HepG2 (cell line): Measurements from ENCODE around the gene ADCYAP1R1. TPM values are rescaled to one million over a fixed set of nuclear protein-coding genes. Genes with fewer than 3 reads are reported as not detected.

Source experiments
- ATAC-seq: fragments of 200-7000 bp; cut with Tn5 transposase; 3 replicates; pipeline ENCODE4 v1.9.1; 2020; ENCODE audit warnings: mild to moderate bottlenecking, moderate library complexity
- BruUV-seq: library from RNA; stranded (reverse); fragments of 400-500 nt; replicated peaks from 2 replicates; lab custom pipeline; 2021; lab: Mats Ljungman, UMichigan
- CTCF ChIA-PET: fragments of 300-600 bp; formaldehyde crosslinking; extraction: SDS; loops from one replicate; lab custom pipeline; 2021; ENCODE audit warnings: low total read pairs, inconsistent platforms, low intra/inter-chr PET ratio; lab: Yijun Ruan, JAX
- POLR2A ChIA-PET: fragments of 350-600 bp; sonication (Branson Sonifier 250); formaldehyde crosslinking; loops from one replicate; lab custom pipeline; 2020; ENCODE audit warnings: antibody characterized with exemption, inconsistent platforms; lab: Yijun Ruan, JAX
- DNase-seq: peaks from one replicate; pipeline ENCODE4 v3.0.0-alpha.2; 2015; ENCODE audit warnings: low spot score
- FAIRE-seq: peaks from 3 replicates; lab custom pipeline; 2011; peaks lifted over from hg19 to GRCh38; lab: Jason Lieb, UNC
- H2AFZ ChIP-seq: one replicate; pipeline ENCODE4 v1.6.1; 2011; ENCODE audit warnings: low read length, inconsistent platforms
- H3K27ac ChIP-seq: fragments of 300-600 bp; 3 replicates; pipeline ENCODE4 v1.8.0; 2011; ENCODE audit warnings: mixed run types, mild to moderate bottlenecking, mixed read lengths, low read length, inconsistent platforms; ENCODE audit not compliant: insufficient read depth; ENCODE audit errors: extremely low read length
- H3K27me3 ChIP-seq, 2 experiments: fragments of 200-600 bp in 1 of 2; 2 replicates in 1 of 2; 3 replicates in 1 of 2; pipeline versions ENCODE4 v1.6.0 to v1.8.0; 2011; ENCODE audit warnings: low read length in 2 of 2, mild to moderate bottlenecking in 2 of 2, moderate library complexity in 2 of 2, inconsistent platforms in 1 of 2; ENCODE audit not compliant: insufficient read depth in 2 of 2, control insufficient read depth in 1 of 2
- H3K36me3 ChIP-seq, 2 experiments: fragments of 200-600 bp in 1 of 2; replicated peaks in 1 of 2; 2 replicates in 1 of 2; 3 replicates in 1 of 2; pipeline versions ENCODE4 v1.5.1 to v1.8.0; 2011; ENCODE audit warnings: low read length in 2 of 2, inconsistent platforms in 1 of 2; ENCODE audit not compliant: insufficient read depth in 2 of 2, control insufficient read depth in 1 of 2
- H3K4me1 ChIP-seq: 2 replicates; pipeline ENCODE4 v1.5.1; 2012; ENCODE audit warnings: low read length, inconsistent platforms; ENCODE audit not compliant: insufficient read depth
- H3K4me2 ChIP-seq: 2 replicates; pipeline ENCODE4 v1.6.0; 2011; ENCODE audit warnings: low read depth, low read length, inconsistent platforms
- H3K4me3 ChIP-seq, 3 experiments: fragments of 200-600 bp in 1 of 3; sonication (generic), shearing (Covaris generic) in 1 of 3; replicated peaks in 1 of 3; 2 replicates each; pipeline ENCODE4 v1.5.1; 2011 to 2016; ENCODE audit warnings: low read length in 3 of 3, inconsistent platforms in 2 of 3, low read depth in 2 of 3, mild to moderate bottlenecking in 2 of 3, control low read depth in 1 of 3, mixed read lengths in 1 of 3; ENCODE audit not compliant: insufficient read depth in 1 of 3
- H3K79me2 ChIP-seq: one replicate; pipeline ENCODE4 v1.6.1; 2011; ENCODE audit warnings: low read length, inconsistent platforms; ENCODE audit not compliant: insufficient read depth
- H3K9ac ChIP-seq: 2 replicates; pipeline ENCODE4 v1.6.0; 2011; ENCODE audit warnings: mild to moderate bottlenecking, low read depth, low read length, inconsistent platforms; ENCODE audit not compliant: insufficient read depth
- H3K9me3 ChIP-seq: 2 replicates; pipeline ENCODE4 v1.5.1; 2012; ENCODE audit warnings: mild to moderate bottlenecking, low read length
- H4K20me1 ChIP-seq: 2 replicates; pipeline ENCODE4 v1.6.0; 2011; ENCODE audit warnings: inconsistent platforms, mild to moderate bottlenecking, low read length, moderate library complexity; ENCODE audit not compliant: insufficient read depth
- ARID2 ChIP-seq: sonication (generic); formaldehyde crosslinking; IDR thresholded peaks from 2 replicates; pipeline ENCODE4 v1.8.1; 2022; ENCODE audit warnings: mild to moderate bottlenecking, missing genetic modification reagents, borderline replicate concordance
- DR1 ChIP-seq: sonication (generic); formaldehyde crosslinking; IDR thresholded peaks from 2 replicates; pipeline ENCODE4 v1.8.0; 2021; ENCODE audit warnings: mild to moderate bottlenecking, missing genetic modification reagents, inconsistent platforms
- FOXJ3 ChIP-seq: sonication (generic); formaldehyde crosslinking; IDR thresholded peaks from 2 replicates; pipeline ENCODE4 v1.4.0; 2020; ENCODE audit warnings: missing genetic modification reagents, mild to moderate bottlenecking, borderline replicate concordance
- FOXP4 ChIP-seq: sonication (generic); formaldehyde crosslinking; IDR thresholded peaks from 2 replicates; pipeline ENCODE4 v1.4.0; 2020; ENCODE audit warnings: missing genetic modification reagents
- RFX1 ChIP-seq: fragments of 450-650 bp; IDR thresholded peaks from 2 replicates; pipeline ENCODE4 v1.6.1; 2017
- SIX4 ChIP-seq: sonication (generic); formaldehyde crosslinking; IDR thresholded peaks from 2 replicates; pipeline ENCODE4 v1.4.0; 2020; ENCODE audit warnings: missing genetic modification reagents
- ZBTB40 ChIP-seq, 2 experiments: fragments of 450-650 bp in 1 of 2; sonication (generic) in 1 of 2; formaldehyde crosslinking in 1 of 2; IDR thresholded peaks; 2 replicates each; pipeline versions ENCODE4 v1.6.1 to v1.8.0; 2016 to 2022; ENCODE audit warnings: antibody characterized with exemption in 1 of 2, mild to moderate bottlenecking in 1 of 2, missing genetic modification reagents in 1 of 2
- ZNF552 ChIP-seq: sonication (generic); formaldehyde crosslinking; IDR thresholded peaks from 2 replicates; pipeline ENCODE4 v1.9.0; 2022; ENCODE audit warnings: missing genetic modification reagents, mild to moderate bottlenecking, borderline replicate concordance
- ZNF607 ChIP-seq: sonication (generic); formaldehyde crosslinking; IDR thresholded peaks from 2 replicates; pipeline ENCODE4 v1.5.1; 2020; ENCODE audit warnings: missing genetic modification reagents, mild to moderate bottlenecking, borderline replicate concordance
- ZNF713 ChIP-seq: sonication (generic); formaldehyde crosslinking; IDR thresholded peaks from 2 replicates; pipeline ENCODE4 v1.4.0; 2020; ENCODE audit warnings: mild to moderate bottlenecking, missing genetic modification reagents
- ZNF773 ChIP-seq: sonication (generic); formaldehyde crosslinking; IDR thresholded peaks from 2 replicates; pipeline ENCODE4 v1.4.0; 2020; ENCODE audit warnings: missing genetic modification reagents, borderline replicate concordance
- ZSCAN22 ChIP-seq: sonication (generic); formaldehyde crosslinking; IDR thresholded peaks from 2 replicates; pipeline ENCODE4 v1.4.0; 2020; ENCODE audit warnings: mild to moderate bottlenecking, missing genetic modification reagents
- WGBS: methylation state at CpG from one replicate; pipeline ENCODE4 v1.1.6; 2017; ENCODE audit warnings: low lambda C conversion rate; 5-methylcytosine and 5-hydroxymethylcytosine counted together
- in situ Hi-C: cut with HindIII; loops from 2 replicates; pipeline ENCODE4 v1.10.0; 2017; ENCODE audit warnings: low pct_unique_long_range_greater_than_20kb; ENCODE audit not compliant: extremely low pct_ligation_motif_present
- intact Hi-C: fragments of 100-400 bp; cut with micrococcal nuclease; formaldehyde crosslinking; loops from one replicate; pipeline ENCODE4 v1.10.0; 2022; ENCODE audit not compliant: unreplicated experiment
- polyA plus RNA-seq, 8 experiments: library from polyadenylated mRNA; depleted of rRNA in 3 of 8; stranded (reverse) in 7 of 8; unstranded in 1 of 8; fragments of >200 nt; fragmentation: Illumina TruSeq in 4 of 8; extraction: Trizol in 4 of 8; gene quantifications; 2 replicates each; pipeline versions ENCODE4 v1.2.1 to v1.2.3, GENCODE V29; 2011 to 2016; ENCODE audit warnings: low read depth in 4 of 8, missing spikeins in 1 of 8, mixed read lengths in 1 of 8; ENCODE audit not compliant: insufficient read depth in 1 of 8
- total RNA-seq, 5 experiments: library from RNA; depleted of rRNA; stranded (reverse); fragments of >200 nt; fragmentation: Illumina TruSeq; extraction: Trizol; gene quantifications; 2 replicates each; pipeline ENCODE4 v1.2.3, GENCODE V29; 2016; ENCODE audit warnings: low read depth in 1 of 5

ADCYAP1R1 gene
- total and polyA plus RNA-seq, 2 of the 13 experiments (the other 11 are each of a cell fraction or from before 2014, with no cell fraction given) = not detected

- Histone ChIP-seq H2AFZ (no peak overlapping the region), H3K27ac (no peak overlapping the region), H3K9me3 (no peaks in the 10 kb centered on the region), H3K79me2 (no peaks in the 10 kb centered on the region), H3K4me1 (no peaks in the 10 kb centered on the region), H3K27me3 (peaks cover 2 to 18% of the 10 kb centered on the region in 2 experiments; a peak in 3 of 5 replicates), H3K4me3 (no peak overlapping the region), H3K4me2 (no peak overlapping the region), H4K20me1 (no peaks in the 10 kb centered on the region), H3K9ac (no peak overlapping the region), H3K36me3 (no peaks in the 10 kb centered on the region)
- no peak for ATAC-seq
- no TSS peak for BruUV-seq
- POLR2A ChIA-PET = no interaction called here
- CTCF ChIA-PET = no interaction called here
- intact Hi-C loops = no loop called here
- no peak for DNase-seq
- FAIRE-seq = no peak
- WGBS = 2% methylated on average over 4 of the region's 7 CpGs
- in situ Hi-C loops = no loop called here
- TF ChIP-seq ZNF607 (CRISPR knock-in tag) (no peak), ZNF713 (no peak), FOXJ3 (CRISPR knock-in tag) (no peak), ZNF552 (CRISPR knock-in tag) (no peak), ZNF773 (CRISPR knock-in tag) (no peak), RFX1 (no peak), ZBTB40 (IDR thresholded peaks at IDR 0.05) (no peak), ZBTB40 (CRISPR knock-in tag; IDR thresholded peaks at IDR 0.05) (no peak), ZSCAN22 (CRISPR knock-in tag) (no peak), ARID2 (CRISPR knock-in tag) (no peak), FOXP4 (CRISPR knock-in tag) (no peak), DR1 (no peak), SIX4 (no peak)
These were observed 22.7 kb upstream of the ADCYAP1R1 start for GRCh38 chr7:31029251-31030042.
